ENCODE results near the gene DPF1.

DPF1 gene

GRCh38 chr19:38197937-38198704, 25.9 kb downstream of the DPF1 start:
- no peak for DNase-seq

GRCh38 chr19:38196948-38197656, 26.9 kb downstream of the DPF1 start:
- no peak for DNase-seq

- no peak for DNase-seq
These were observed 27.7 kb downstream of the DPF1 start for GRCh38 chr19:38196245-38196837.

- no peak for DNase-seq
These were observed 28.8 kb downstream of the DPF1 start for GRCh38 chr19:38195237-38195636.

GRCh38 chr19:38194061-38194701, 29.8 kb downstream of the DPF1 start:
- DNase-seq = no peak

GRCh38 chr19:38193445-38193844, 30.6 kb downstream of the DPF1 start:
- no peak for DNase-seq

- no peak for DNase-seq
These were observed 32.3 kb downstream of the DPF1 start for GRCh38 chr19:38191747-38192146.

- no peak for DNase-seq
These were observed 33.2 kb downstream of the DPF1 start for GRCh38 chr19:38190793-38191192.

GRCh38 chr19:38190061-38190460, 34.0 kb downstream of the DPF1 start:
- no peak for DNase-seq

GRCh38 chr19:38185562-38185961, 38.5 kb downstream of the DPF1 start:
- no peak for DNase-seq

GRCh38 chr19:38184815-38185214, 39.2 kb downstream of the DPF1 start:
- no peak for DNase-seq

GRCh38 chr19:38183251-38183897, 40.6 kb downstream of the DPF1 start:
- no peak for DNase-seq

GRCh38 chr19:38182536-38183210, 41.3 kb downstream of the DPF1 start:
- no peak for DNase-seq

GRCh38 chr19:38180071-38180470, 44.0 kb downstream of the DPF1 start:
- DNase-seq = no peak

- no peak for DNase-seq
These were observed 48.6 kb downstream of the DPF1 start for GRCh38 chr19:38175422-38175821.

GRCh38 chr19:38173291-38174041, 50.6 kb downstream of the DPF1 start:
- DNase-seq = peak in 13 of 14 donors; percentile 20 to 92 (median 80)

- peak in 4 of 14 donors; percentile 5 to 36 (median 16) for DNase-seq
These were observed 52.0 kb downstream of the DPF1 start for GRCh38 chr19:38172001-38172400.

- no peak for DNase-seq
These were observed 53.7 kb downstream of the DPF1 start for GRCh38 chr19:38170334-38170733.

GRCh38 chr19:38168637-38169036, 55.4 kb downstream of the DPF1 start:
- DNase-seq = no peak

GRCh38 chr19:38165335-38165734, 58.7 kb downstream of the DPF1 start:
- DNase-seq = no peak

GRCh38 chr19:38164526-38164925, 59.5 kb downstream of the DPF1 start:
- DNase-seq = no peak

Data from C1 segment of cervical spinal cord (tissue), 14 donors.